ENCODE data around the gene ST8SIA2.

DNA sequence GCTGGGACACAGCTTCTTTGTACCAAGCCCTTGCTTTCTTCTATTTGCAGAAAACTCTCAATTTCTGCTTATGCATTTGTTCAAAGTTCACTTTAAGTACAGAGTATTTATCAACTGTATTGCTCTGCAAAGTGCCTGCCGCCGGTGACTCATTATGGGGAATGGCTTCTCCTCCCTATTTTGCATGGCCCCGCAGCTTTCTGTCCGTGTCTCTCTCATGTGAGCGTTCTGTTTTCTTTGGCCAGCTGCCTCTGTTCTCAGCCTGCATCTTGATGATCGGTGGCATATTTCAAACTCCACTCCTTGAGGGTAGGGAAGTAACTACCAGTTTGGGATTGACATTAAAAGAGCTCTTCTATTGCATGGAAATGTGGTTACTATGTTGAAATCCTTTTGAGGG lies 28.6 kb upstream of the ST8SIA2 start:
- TF ChIP-seq, protein P1, sequence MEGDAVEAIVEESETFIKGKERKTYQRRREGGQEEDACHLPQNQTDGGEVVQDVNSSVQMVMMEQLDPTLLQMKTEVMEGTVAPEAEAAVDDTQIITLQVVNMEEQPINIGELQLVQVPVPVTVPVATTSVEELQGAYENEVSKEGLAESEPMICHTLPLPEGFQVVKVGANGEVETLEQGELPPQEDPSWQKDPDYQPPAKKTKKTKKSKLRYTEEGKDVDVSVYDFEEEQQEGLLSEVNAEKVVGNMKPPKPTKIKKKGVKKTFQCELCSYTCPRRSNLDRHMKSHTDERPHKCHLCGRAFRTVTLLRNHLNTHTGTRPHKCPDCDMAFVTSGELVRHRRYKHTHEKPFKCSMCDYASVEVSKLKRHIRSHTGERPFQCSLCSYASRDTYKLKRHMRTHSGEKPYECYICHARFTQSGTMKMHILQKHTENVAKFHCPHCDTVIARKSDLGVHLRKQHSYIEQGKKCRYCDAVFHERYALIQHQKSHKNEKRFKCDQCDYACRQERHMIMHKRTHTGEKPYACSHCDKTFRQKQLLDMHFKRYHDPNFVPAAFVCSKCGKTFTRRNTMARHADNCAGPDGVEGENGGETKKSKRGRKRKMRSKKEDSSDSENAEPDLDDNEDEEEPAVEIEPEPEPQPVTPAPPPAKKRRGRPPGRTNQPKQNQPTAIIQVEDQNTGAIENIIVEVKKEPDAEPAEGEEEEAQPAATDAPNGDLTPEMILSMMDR (tag by site-specific recombination; IDR thresholded peaks at IDR 0.05), result no peak
- TF ChIP-seq, protein P2, sequence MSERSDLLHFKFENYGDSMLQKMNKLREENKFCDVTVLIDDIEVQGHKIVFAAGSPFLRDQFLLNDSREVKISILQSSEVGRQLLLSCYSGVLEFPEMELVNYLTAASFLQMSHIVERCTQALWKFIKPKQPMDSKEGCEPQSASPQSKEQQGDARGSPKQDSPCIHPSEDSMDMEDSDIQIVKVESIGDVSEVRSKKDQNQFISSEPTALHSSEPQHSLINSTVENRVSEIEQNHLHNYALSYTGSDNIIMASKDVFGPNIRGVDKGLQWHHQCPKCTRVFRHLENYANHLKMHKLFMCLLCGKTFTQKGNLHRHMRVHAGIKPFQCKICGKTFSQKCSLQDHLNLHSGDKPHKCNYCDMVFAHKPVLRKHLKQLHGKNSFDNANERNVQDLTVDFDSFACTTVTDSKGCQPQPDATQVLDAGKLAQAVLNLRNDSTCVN (tag by site-specific recombination; optimal IDR thresholded peaks at IDR 0.05), result no peak
- TF ChIP-seq, protein P3, sequence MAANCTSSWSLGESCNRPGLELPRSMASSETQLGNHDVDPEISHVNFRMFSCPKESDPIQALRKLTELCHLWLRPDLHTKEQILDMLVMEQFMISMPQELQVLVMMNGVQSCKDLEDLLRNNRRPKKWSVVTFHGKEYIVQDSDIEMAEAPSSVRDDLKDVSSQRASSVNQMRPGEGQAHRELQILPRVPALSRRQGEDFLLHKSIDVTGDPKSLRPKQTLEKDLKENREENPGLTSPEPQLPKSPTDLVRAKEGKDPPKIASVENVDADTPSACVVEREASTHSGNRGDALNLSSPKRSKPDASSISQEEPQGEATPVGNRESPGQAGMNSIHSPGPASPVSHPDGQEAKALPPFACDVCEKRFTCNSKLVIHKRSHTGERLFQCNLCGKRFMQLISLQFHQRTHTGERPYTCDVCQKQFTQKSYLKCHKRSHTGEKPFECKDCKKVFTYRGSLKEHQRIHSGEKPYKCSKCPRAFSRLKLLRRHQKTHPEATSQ (tag by site-specific recombination; IDR thresholded peaks at IDR 0.05), result no peak
- TF ChIP-seq, protein P4, sequence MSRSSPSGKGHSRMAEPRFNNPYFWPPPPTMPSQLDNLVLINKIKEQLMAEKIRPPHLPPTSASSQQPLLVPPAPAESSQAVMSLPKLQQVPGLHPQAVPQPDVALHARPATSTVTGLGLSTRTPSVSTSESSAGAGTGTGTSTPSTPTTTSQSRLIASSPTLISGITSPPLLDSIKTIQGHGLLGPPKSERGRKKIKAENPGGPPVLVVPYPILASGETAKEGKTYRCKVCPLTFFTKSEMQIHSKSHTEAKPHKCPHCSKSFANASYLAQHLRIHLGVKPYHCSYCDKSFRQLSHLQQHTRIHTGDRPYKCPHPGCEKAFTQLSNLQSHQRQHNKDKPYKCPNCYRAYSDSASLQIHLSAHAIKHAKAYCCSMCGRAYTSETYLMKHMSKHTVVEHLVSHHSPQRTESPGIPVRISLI (tag by site-specific recombination; IDR thresholded peaks at IDR 0.05), result no peak
- TF ChIP-seq TRIM28 (IDR thresholded peaks at IDR 0.05; ENCODE audit: borderline replicate concordance, low read length), result peak; percentile 62; the same call in 1 of the 2 replicates
- TF ChIP-seq, protein P5, sequence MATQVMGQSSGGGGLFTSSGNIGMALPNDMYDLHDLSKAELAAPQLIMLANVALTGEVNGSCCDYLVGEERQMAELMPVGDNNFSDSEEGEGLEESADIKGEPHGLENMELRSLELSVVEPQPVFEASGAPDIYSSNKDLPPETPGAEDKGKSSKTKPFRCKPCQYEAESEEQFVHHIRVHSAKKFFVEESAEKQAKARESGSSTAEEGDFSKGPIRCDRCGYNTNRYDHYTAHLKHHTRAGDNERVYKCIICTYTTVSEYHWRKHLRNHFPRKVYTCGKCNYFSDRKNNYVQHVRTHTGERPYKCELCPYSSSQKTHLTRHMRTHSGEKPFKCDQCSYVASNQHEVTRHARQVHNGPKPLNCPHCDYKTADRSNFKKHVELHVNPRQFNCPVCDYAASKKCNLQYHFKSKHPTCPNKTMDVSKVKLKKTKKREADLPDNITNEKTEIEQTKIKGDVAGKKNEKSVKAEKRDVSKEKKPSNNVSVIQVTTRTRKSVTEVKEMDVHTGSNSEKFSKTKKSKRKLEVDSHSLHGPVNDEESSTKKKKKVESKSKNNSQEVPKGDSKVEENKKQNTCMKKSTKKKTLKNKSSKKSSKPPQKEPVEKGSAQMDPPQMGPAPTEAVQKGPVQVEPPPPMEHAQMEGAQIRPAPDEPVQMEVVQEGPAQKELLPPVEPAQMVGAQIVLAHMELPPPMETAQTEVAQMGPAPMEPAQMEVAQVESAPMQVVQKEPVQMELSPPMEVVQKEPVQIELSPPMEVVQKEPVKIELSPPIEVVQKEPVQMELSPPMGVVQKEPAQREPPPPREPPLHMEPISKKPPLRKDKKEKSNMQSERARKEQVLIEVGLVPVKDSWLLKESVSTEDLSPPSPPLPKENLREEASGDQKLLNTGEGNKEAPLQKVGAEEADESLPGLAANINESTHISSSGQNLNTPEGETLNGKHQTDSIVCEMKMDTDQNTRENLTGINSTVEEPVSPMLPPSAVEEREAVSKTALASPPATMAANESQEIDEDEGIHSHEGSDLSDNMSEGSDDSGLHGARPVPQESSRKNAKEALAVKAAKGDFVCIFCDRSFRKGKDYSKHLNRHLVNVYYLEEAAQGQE (tag by site-specific recombination; IDR thresholded peaks at IDR 0.05), result no peak
- TF ChIP-seq BCL11A (tag by site-specific recombination; IDR thresholded peaks at IDR 0.05; ENCODE audit: low read depth), result no peak
- no peak; the same call in none of the 2 replicates for TF ChIP-seq ZBTB17 (tag by site-specific recombination; IDR thresholded peaks at IDR 0.05)
